Measurements from ENCODE around the gene GTF3C1.
A peak's percentile ranks its signal among the peaks of the same experiment; 100 is the strongest.
"Not testable (repeated sequence)": the region's sequence is repeated elsewhere in the genome, so short reads cannot be mapped to it uniquely, and the experiment has no call there.

Gene GTF3C1

DNA sequence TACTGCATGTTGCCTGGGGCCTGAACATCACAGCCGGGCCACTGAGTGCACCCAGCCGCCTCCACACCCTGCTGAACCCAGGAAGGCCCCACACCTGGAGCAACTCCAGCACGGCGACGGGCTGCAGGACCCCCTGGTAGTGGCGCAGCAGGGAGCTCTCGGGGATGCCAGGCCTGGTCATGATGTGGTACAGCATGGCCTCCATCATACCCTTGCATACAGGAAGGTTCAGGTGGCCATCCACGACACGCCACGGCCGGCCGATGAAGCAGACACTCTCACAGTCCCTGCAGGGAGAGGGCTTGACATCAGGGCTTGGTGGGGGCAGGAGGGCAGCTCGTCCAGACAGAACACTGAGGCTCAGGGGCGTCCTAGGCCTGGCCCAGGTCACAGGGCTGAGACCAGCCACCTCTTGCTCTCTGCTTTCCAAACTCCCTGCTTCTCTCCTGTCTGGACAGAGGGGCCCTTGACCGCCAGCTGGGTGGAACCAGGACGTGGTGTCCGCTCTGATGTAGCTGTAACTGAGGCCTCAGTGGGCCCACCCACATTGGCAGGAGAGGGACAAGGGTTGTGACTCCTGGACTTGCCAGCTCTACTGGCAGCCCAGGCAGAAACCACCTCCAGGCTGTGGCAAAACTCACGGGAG, 87.4 kb downstream of the GTF3C1 start:
- no peak for DNase-seq

DNA sequence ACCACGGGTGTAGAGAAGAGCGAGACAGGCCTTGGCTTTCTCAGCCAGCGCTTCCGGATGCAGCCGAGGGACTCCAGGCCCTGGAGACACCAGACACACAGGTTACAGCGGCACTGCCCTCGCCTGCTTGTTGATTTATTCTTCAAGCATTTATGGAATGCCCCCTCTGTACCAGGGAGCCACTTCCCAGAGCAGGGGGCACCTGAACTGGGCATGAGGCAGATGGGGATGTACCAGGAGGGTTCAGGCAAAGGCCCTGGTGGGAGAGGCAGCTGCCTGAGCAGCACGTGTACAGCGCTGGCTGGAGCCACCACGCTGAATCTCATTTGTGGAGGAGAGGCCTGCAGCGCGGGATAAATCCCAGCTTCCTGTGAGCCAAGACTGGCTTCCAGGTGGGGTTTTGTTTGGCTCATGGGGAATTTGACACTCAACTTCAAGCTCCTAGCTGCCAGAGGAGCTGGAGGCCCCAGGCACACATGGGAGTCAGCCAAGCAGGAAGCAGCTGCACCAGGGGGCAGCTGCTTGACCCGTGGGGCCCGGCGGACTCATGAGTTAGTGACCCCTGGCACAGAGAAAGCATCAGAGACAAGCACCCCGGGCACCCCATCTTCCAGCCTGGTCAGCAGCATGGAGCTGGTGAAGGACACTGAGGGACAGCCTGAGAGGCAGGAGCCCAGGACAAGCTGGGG, 88.1 kb downstream of the GTF3C1 start:
- DNase-seq = no peak

DNA sequence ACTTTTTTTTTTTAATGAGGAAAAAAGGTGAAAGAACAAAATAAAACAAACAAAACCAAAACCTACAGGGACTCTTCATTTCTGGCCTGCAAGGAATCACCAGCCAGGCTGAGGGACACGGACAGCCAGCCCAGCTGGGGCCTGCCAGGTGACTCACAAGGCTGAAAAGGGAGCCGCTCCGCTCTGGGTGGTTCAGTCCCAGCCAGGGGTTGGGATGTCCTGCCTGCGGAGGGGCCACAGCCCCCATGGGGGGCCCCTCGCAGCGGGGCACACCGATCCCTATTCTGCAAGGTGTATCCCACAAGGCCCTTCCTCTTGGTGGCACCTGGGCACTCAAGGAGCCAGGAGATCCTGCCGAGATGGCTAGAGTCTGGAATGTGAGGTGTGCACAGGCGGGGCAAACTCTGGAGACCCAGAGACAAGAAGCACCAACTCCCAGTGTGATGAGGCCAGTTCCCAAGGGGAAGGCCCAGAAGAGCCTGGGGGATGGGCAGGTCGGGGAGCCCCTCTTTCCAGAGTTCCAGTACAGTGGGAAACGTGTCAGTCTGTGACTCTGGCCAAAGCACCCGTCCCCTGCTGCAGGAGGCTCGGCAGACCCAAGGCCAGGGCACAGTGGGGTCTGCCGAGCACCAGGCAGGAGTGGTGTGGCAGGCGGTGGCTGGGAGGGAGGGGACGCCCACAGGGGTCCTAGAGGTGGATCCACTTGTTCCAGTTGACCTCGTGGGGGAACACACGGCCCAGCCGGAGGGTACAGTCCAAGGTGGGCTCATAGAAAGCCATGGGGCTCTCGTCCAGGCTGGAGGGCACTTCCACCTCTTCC, 88.8 kb downstream of the GTF3C1 start:
- no peak for DNase-seq

DNA sequence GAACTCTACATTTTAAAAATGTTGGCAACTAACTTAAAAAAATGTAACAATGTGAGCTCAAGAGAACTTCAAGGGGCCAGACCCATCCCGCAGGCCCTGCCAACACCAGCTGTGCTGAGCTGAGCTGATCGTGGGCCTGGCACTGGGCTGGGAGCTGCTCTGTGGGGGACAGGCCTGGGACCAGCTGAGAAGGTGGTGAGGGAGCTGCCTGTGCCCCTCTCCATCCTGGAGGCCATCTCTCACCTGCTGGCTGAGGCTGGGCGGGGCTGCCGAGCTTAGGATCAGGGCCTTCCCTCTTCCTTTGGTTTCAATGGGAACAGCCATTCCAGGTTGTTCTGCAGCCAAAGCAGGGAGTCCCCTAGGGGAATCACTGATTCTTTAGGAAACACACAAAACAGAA, 89.5 kb downstream of the GTF3C1 start:
- DNase-seq = no peak

DNA sequence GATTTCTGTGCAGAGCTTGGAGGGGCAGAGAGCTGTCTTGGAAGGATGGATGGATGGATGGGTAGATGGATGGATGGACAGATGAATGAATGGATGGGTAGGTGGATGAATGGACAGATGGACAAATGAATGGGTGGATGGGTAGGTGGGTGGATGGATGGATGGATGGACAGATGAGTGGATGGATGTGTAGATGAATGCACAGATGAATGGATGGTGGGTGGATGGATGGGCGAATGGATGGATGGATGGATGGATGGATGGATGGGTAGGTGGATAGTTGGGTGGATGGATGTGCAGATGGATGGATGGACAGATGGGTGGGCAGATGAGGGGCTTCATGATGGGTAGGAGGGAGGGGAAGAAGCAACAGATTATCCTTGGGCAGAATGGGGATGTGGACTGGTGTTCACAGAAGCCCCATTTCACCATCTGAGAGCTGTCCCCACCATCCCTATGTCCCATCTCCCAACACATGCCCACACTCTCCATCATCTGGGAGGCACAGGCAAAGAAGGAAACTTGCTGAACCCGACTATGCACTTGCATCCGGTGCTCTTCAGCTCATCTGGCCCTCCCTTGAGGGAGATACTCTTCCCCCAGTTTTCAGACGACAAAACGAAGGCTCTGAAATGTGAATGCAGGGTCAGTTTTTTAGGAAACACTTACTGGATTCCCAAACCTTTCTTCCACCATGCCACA, 90.6 kb downstream of the GTF3C1 start:
- no peak for DNase-seq

DNA sequence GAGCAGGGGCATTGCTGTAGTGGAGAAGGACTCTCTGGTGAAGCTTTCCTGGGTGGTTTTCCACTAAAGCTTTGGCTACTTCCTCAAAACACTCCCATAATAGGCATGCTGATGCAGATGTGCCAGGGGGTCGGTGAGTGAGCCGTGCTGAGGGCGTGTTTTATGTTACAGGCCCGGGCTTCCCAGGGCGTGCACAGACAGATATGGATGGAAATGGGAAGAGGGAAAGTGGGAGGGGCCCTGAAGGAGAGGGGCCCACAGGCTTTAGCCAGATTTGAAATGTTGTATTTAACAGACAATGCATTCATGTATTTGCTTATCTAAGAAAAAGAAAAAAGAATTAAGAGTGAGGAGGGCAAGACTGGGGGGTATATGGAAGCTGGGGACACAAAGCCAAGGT, 91.5 kb downstream of the GTF3C1 start:
- no peak for DNase-seq

- not testable (repeated sequence) for DNase-seq
These were observed 92.2 kb downstream of the GTF3C1 start for GRCh38 chr16:27457605-27457900.

DNA sequence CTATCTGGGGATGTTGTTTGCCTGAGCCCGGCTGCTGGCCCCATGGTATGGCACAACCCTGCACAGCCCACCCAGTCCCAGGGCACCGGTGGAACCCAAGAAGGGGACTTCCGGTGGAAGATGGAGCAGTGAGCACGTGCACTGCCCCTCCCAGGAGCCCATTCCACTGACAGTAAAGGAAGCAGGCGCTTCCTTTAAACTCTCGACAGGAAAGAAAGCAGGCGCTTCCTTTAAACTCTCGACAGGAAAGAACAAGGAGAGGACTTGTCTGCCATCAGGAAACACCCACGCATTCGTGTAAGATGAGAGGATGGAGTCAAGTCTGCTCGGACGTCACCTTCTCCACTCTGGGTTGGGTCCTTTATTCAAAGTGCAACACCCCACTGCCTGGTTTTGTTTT, 94.0 kb downstream of the GTF3C1 start:
- DNase-seq = no peak

- DNase-seq = no peak
These were observed 96.3 kb downstream of the GTF3C1 start for GRCh38 chr16:27453494-27453825.

- DNase-seq = no peak
These were observed 96.9 kb downstream of the GTF3C1 start for GRCh38 chr16:27452569-27453493.

DNA sequence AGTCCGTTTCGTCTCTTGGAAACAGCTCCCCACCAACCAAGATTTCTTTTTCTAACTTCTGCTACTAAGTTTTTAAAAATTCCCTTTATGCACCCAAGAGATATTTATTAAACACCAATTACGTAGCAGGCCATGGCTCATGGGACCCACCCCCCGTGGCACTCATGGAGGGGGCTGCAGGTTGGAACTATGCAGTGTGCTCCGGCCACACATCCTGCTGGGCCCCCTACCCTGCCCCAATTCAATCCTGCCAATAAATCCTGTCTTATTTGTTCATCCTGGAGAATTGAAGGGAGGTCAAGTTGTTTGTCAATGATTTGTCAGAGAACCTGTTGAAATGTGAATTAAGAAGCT, 99.5 kb downstream of the GTF3C1 start:
- DNase-seq = no peak

- DNase-seq = peak; percentile 76
These were observed 100.1 kb downstream of the GTF3C1 start for GRCh38 chr16:27449434-27450195.

DNA sequence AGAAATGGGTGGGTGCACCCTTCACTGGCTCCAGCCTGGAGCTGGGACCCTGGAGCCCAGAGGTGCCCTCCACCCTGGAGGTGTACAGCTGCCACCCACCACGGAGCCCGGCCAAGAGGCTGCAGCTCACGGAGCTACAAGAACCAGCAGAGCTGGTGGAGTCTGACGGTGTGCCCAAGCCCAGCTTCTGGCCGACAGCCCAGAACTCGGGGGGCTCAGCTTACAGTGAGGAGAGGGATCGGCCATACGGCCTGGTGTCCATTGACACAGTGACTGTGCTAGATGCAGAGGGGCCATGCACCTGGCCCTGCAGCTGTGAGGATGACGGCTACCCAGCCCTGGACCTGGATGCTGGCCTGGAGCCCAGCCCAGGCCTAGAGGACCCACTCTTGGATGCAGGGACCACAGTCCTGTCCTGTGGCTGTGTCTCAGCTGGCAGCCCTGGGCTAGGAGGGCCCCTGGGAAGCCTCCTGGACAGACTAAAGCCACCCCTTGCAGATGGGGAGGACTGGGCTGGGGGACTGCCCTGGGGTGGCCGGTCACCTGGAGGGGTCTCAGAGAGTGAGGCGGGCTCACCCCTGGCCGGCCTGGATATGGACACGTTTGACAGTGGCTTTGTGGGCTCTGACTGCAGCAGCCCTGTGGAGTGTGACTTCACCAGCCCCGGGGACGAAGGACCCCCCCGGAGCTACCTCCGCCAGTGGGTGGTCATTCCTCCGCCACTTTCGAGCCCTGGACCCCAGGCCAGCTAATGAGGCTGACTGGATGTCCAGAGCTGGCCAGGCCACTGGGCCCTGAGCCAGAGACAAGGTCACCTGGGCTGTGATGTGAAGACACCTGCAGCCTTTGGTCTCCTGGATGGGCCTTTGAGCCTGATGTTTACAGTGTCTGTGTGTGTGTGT, 100.9 kb downstream of the GTF3C1 start:
- DNase-seq = no peak

- DNase-seq = no peak
These were observed 102.4 kb downstream of the GTF3C1 start for GRCh38 chr16:27447301-27447700.

- DNase-seq = no peak
These were observed 103.0 kb downstream of the GTF3C1 start for GRCh38 chr16:27446721-27447120.

DNA sequence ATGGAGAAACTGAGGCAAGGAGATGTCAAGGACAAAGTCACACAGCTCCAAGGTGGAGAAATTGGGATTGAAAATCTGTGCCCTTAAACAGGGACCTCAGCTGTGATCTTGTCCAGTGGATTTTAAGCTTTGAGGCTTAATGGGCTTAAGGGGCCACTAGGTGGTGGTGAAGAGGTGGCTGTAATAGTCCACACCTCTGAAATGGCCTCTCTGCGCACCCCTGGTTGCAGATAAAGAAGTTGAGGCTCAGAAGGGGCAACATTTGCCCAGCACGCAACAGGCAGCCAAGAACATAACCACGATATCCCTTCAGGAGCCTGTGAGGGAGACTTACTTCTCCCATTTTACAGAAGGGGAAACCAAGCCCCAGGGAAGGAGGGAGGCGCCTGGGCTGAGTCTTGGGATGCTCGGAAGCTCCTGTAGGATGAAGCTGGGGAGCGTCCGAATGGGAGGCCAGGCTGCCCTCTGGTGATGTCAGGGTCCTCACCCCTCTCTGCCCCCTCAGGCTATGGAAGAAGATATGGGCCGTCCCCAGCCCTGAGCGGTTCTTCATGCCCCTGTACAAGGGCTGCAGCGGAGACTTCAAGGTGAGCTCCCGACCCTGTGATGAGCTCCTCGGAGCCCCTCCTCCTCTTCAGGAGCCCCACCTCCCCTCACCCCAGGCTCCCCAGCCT, 104.1 kb downstream of the GTF3C1 start:
- DNase-seq = no peak

- no peak for DNase-seq
These were observed 105.2 kb downstream of the GTF3C1 start for GRCh38 chr16:27444470-27444869.

DNA sequence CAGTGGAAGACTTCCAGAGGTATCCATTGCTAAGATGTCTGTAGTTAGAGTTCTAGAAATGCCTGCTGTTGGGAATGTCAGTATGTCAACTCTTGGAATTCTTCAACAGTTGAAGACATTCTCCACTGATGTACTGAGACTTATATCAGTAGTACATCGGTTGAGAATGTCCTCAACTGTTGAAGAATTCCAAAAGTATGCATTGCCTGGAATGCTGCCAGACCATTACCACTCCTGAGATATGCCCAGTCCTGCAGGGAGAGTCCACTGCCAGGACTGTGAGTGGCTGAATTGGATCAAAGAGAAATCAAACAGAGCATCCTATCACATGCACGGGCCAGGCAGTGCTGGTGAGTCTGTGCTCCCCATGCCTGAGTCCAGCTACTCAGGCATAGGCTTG, 105.7 kb downstream of the GTF3C1 start:
- DNase-seq = no peak

DNA sequence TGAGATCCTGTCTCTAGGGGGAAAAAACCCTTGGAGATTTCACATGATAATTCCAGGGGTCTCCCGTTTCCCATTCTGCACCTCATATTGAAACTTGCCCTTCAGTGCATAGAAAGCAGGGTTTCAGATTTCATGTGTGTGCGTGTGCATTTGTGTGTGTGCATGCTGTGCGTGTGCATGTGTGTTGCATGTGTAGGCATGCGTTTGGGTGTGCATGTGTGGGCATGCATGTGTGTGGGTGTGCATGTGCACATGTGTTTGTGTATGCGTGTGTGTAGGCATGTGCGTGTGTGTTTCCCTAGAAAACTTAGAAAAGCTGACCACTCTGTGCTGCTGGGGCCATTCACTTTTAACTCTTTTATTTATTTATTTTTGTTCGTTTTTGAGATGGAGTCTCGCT, 107.7 kb downstream of the GTF3C1 start:
- DNase-seq = no peak

- no peak for DNase-seq
These were observed 108.4 kb downstream of the GTF3C1 start for GRCh38 chr16:27441276-27441675.

Measured in activated CD4-positive, alpha-beta T cell treated with anti-CD3 and anti-CD28 coated beads for 48 hours (primary cell).